GM23338 (cell line): Measurements from ENCODE around the gene RAMP3. TPM values are rescaled to one million over a fixed set of nuclear protein-coding genes. Genes with fewer than 3 reads are reported as not detected.

Source experiments
- ATAC-seq: fragments of 200-7000 bp; cut with Tn5 transposase; 3 replicates; pipeline ENCODE4 v1.9.1; 2020
- DNase-seq: peaks from one replicate; pipeline ENCODE4 v3.0.0-alpha.2; 2015; ENCODE audit warnings: low spot score
- H2AFZ ChIP-seq: fragments of 200-600 bp; sonication (generic); 2 replicates; pipeline ENCODE4 v1.8.0; 2016; ENCODE audit warnings: antibody characterized with exemption, mild to moderate bottlenecking, moderate library complexity
- H3F3A ChIP-seq: fragments of 200-600 bp; sonication (generic); replicated peaks from 2 replicates; pipeline ENCODE4 v1.8.0; 2017; ENCODE audit warnings: antibody characterized with exemption, mixed run types, low read depth
- H3K27ac ChIP-seq: fragments of 200-600 bp; sonication (generic); 2 replicates; pipeline ENCODE4 v1.6.1; 2016; ENCODE audit warnings: low read depth
- H3K27me3 ChIP-seq: fragments of 200-600 bp; sonication (generic); 2 replicates; pipeline ENCODE4 v1.8.0; 2016; ENCODE audit warnings: mild to moderate bottlenecking, mixed run types, moderate library complexity; ENCODE audit not compliant: insufficient read depth
- H3K36me3 ChIP-seq: fragments of 200-600 bp; sonication (generic); 2 replicates; pipeline ENCODE4 v1.8.0; 2016; ENCODE audit warnings: mild to moderate bottlenecking; ENCODE audit not compliant: insufficient read depth
- H3K4me1 ChIP-seq: fragments of 200-600 bp; sonication (generic); 2 replicates; pipeline ENCODE4 v1.8.0; 2016; ENCODE audit warnings: mild to moderate bottlenecking, moderate library complexity; ENCODE audit not compliant: insufficient read depth
- H3K4me2 ChIP-seq: fragments of 200-600 bp; sonication (generic); 2 replicates; pipeline ENCODE4 v1.7.1; 2017; ENCODE audit warnings: mixed run types
- H3K4me3 ChIP-seq: fragments of 200-600 bp; sonication (generic); 2 replicates; pipeline ENCODE4 v1.6.1; 2016; ENCODE audit warnings: mixed run types
- H3K79me2 ChIP-seq: fragments of 200-600 bp; sonication (generic); replicated peaks from 2 replicates; pipeline ENCODE4 v1.8.0; 2017; ENCODE audit warnings: mild to moderate bottlenecking; ENCODE audit not compliant: insufficient read depth
- H3K9me2 ChIP-seq: fragments of 200-600 bp; sonication (generic); 2 replicates; pipeline ENCODE4 v1.8.0; 2017; ENCODE audit not compliant: insufficient read depth
- H4K20me1 ChIP-seq: fragments of 200-600 bp; sonication (generic); replicated peaks from 2 replicates; pipeline ENCODE4 v1.8.0; 2017; ENCODE audit warnings: mild to moderate bottlenecking; ENCODE audit not compliant: insufficient read depth
- H3K27ac Mint-ChIP-seq: 2 replicates; pipeline ENCODE4 v1.8.0; 2020; ENCODE audit warnings: inconsistent platforms, mild to moderate bottlenecking, moderate library complexity, mixed read lengths
- H3K27me3 Mint-ChIP-seq: 3 replicates; pipeline ENCODE4 v1.8.0; 2022; ENCODE audit warnings: low read depth, mild to moderate bottlenecking, moderate library complexity, mixed read lengths, inconsistent platforms; ENCODE audit not compliant: insufficient read depth, poor library complexity
- H3K36me3 Mint-ChIP-seq: 3 replicates; pipeline ENCODE4 v1.8.0; 2021; ENCODE audit warnings: low read depth, mild to moderate bottlenecking, inconsistent platforms, moderate library complexity, mixed read lengths
- H3K4me1 Mint-ChIP-seq: 3 replicates; pipeline ENCODE4 v1.8.0; 2020; ENCODE audit warnings: mild to moderate bottlenecking, inconsistent platforms, mixed read lengths
- H3K4me3 Mint-ChIP-seq: 3 replicates; pipeline ENCODE4 v1.8.0; 2021; ENCODE audit warnings: moderate library complexity, mild to moderate bottlenecking, inconsistent platforms, mixed read lengths
- H3K9me3 Mint-ChIP-seq: 3 replicates; pipeline ENCODE4 v1.8.0; 2020; ENCODE audit warnings: moderate library complexity, mild to moderate bottlenecking, inconsistent platforms, mixed read lengths
- CREB1 ChIP-seq: fragments of 250-450 bp; sonication (Bioruptor Pico); IDR thresholded peaks from 2 replicates; pipeline ENCODE4 v1.5.0; 2020; ENCODE audit warnings: low read depth, mild to moderate bottlenecking, moderate library complexity
- CTCF ChIP-seq, 2 experiments: fragments of 200-600 bp in 1 of 2; sonication (generic) in 1 of 2; conservative IDR thresholded peaks; 2 replicates each; pipeline versions ENCODE4 v1.5.1 to v1.6.1; 2016 to 2017; ENCODE audit warnings: antibody characterized with exemption in 2 of 2, low read depth in 2 of 2, mild to moderate bottlenecking in 2 of 2, moderate library complexity in 1 of 2
- ETS1 ChIP-seq: IDR thresholded peaks from 2 replicates; pipeline ENCODE4 v1.6.1; 2016; ENCODE audit warnings: antibody characterized with exemption
- EZH2 ChIP-seq: fragments of 200-600 bp; sonication (generic); IDR thresholded peaks from one replicate; pipeline ENCODE4 v1.8.0; 2017; ENCODE audit warnings: antibody characterized with exemption, mild to moderate bottlenecking, low read depth; ENCODE audit not compliant: unreplicated experiment
- EZH2phosphoT487 ChIP-seq: fragments of 200-600 bp; sonication (generic); IDR thresholded peaks from one replicate; pipeline ENCODE4 v1.8.1; 2018; ENCODE audit warnings: antibody characterized with exemption; ENCODE audit not compliant: unreplicated experiment
- JUNB ChIP-seq: IDR thresholded peaks from one replicate; pipeline ENCODE4 v1.6.1; 2016; ENCODE audit warnings: antibody characterized with exemption; ENCODE audit not compliant: unreplicated experiment
- NANOG ChIP-seq: IDR thresholded peaks from 2 replicates; pipeline ENCODE4 v1.6.1; 2016; ENCODE audit warnings: antibody characterized with exemption, borderline replicate concordance
- POLR2AphosphoS5 ChIP-seq: IDR thresholded peaks from 2 replicates; pipeline ENCODE4 v1.6.1; 2016; ENCODE audit warnings: antibody characterized with exemption, low read depth
- REST ChIP-seq: IDR thresholded peaks from one replicate; pipeline ENCODE4 v1.6.1; 2018; ENCODE audit warnings: antibody characterized with exemption; ENCODE audit not compliant: unreplicated experiment
- STAT1 ChIP-seq: IDR thresholded peaks from one replicate; pipeline ENCODE4 v1.6.1; 2016; ENCODE audit warnings: antibody characterized with exemption; ENCODE audit not compliant: unreplicated experiment
- ZNF114 ChIP-seq: fragments of 250-450 bp; sonication (Bioruptor Pico); IDR thresholded peaks from 2 replicates; pipeline ENCODE4 v1.5.0; 2020; ENCODE audit warnings: mild to moderate bottlenecking, moderate library complexity
- ZNF331 ChIP-seq: fragments of 250-450 bp; sonication (Bioruptor Pico); IDR thresholded peaks from 2 replicates; pipeline ENCODE4 v1.5.0; 2020; ENCODE audit warnings: low read depth, mild to moderate bottlenecking, moderate library complexity
- ZNF462 ChIP-seq: fragments of 250-450 bp; sonication (Bioruptor Pico); IDR thresholded peaks from 2 replicates; pipeline ENCODE4 v1.5.0; 2020; ENCODE audit warnings: mild to moderate bottlenecking, moderate library complexity
- polyA plus RNA-seq: library from polyadenylated mRNA; unstranded; fragments of >200 nt; fragmentation: Nextera tagmentation; extraction: Ambion mirVana; gene quantifications from 2 replicates; pipeline ENCODE4 v1.2.1, GENCODE V29; 2016
- total RNA-seq: library from RNA; depleted of rRNA; stranded (reverse); fragments of >200 nt; shearing (Covaris generic); gene quantifications from 2 replicates; pipeline ENCODE4 v1.2.3, GENCODE V29; 2014

Gene RAMP3
- total and polyA plus RNA-seq, 2 experiments from 2014 or later, result 1.1 to 4.6 TPM

GRCh38 chr7:45198986-45199385 is 41.4 kb downstream of the RAMP3 start:
- Histone ChIP-seq H3K79me2 (no peaks in the 10 kb centered on the region), H2AFZ (no peak overlapping the region), H3K4me2 (no peak overlapping the region), H3K27ac (no peak overlapping the region), H3K4me1 (no peaks in the 10 kb centered on the region), H4K20me1 (no peaks in the 10 kb centered on the region), H3K9me2 (no peaks in the 10 kb centered on the region), H3F3A (no peaks in the 10 kb centered on the region), H3K27me3 (no peaks in the 10 kb centered on the region), H3K36me3 (no peaks in the 10 kb centered on the region), H3K4me3 (no peak overlapping the region)
- H3K4me1 Mint-ChIP-seq, result peaks cover 4% of the 10 kb centered on the region; the same call in 2 of the 3 replicates
- H3K27me3 Mint-ChIP-seq, result peaks cover 3% of the 10 kb centered on the region
- TF ChIP-seq EZH2phosphoT487 (no peak), ZNF114 (no peak), ETS1 (no peak), CREB1 (CRISPR knock-in tag) (no peak), JUNB (no peak), ZNF331 (CRISPR knock-in tag) (no peak), NANOG (no peak), EZH2 (no peak), REST (no peak), POLR2AphosphoS5 (no peak), CTCF (conservative IDR thresholded peaks at IDR 0.05; ENCODE audit: low read depth in 2 of 2) (no peak), ZNF462 (CRISPR knock-in tag) (no peak), STAT1 (no peak)
- ATAC-seq, result no peak
- no peak overlapping the region for H3K4me3 Mint-ChIP-seq
- H3K36me3 Mint-ChIP-seq, result no peaks in the 10 kb centered on the region
- no peaks in the 10 kb centered on the region for H3K9me3 Mint-ChIP-seq
- H3K27ac Mint-ChIP-seq, result no peak overlapping the region
- no peak for DNase-seq
